NT2/D1 (cell line): ENCODE results near the gene MX2.

Experiments used
- SUZ12 ChIP-seq: IDR thresholded peaks from 2 replicates; pipeline ENCODE4 v1.6.1; 2011; ENCODE audit not compliant: insufficient read length, insufficient read depth; ENCODE audit errors: extremely low read depth
- YY1 ChIP-seq: IDR thresholded peaks from 2 replicates; pipeline ENCODE4 v1.6.1; 2011; ENCODE audit not compliant: insufficient read length, insufficient read depth
- ZNF274 ChIP-seq: IDR thresholded peaks from 2 replicates; pipeline ENCODE4 v1.6.1; 2011; ENCODE audit warnings: mild to moderate bottlenecking, low read depth, low read length

DNA sequence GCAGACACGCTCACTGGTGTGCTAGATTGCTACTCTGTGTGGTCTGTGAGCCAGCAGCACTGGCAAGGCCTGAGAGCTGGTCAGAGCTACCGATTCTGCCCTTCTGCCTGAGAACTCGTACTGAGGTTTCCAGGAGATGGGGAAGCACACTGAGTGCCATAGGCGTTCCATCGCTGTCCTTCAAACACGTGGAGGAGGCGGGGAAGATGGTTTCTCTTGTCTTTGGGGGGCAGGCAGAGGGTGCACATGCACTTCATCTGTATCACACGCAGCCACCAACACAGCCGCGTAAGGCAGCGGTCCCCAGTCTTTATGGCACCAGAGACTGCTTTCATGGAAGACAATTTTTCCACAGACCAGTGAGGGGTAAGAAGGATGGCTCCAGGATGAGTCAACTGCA lies 40.4 kb downstream of the MX2 start:
- TF ChIP-seq YY1: no peak
- TF ChIP-seq SUZ12: no peak
- no peak for TF ChIP-seq ZNF274
